SIG-M5 (cell line): ENCODE results near the gene ACAD11.
"Not testable (repeated sequence)": the region's sequence is repeated elsewhere in the genome, so short reads cannot be mapped to it uniquely, and the experiment has no call there.

Source experiments
- DNase-seq: peaks from one replicate; lab custom pipeline; 2025; lab: John Stamatoyannopoulos, UW

Gene ACAD11

DNA sequence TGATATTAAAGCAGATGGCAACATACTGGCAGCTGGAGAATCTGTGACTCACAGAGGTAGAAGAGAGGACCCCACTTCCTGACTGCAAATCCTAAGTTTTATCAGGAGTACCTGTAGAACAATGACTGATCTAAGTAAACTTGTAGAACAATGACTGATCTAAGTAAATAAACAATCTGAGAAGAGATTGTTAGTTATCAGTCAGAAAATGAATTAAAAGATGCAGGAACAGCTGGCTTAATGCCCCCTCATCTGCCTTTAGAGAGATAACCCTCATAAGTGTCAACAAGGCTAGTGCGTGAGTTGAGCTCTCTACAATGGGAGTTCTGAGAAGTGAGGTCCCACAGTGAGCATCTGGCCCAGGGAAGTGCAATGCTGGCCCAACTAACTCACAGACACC, 14.6 kb downstream of the ACAD11 start:
- no peak for DNase-seq

DNA sequence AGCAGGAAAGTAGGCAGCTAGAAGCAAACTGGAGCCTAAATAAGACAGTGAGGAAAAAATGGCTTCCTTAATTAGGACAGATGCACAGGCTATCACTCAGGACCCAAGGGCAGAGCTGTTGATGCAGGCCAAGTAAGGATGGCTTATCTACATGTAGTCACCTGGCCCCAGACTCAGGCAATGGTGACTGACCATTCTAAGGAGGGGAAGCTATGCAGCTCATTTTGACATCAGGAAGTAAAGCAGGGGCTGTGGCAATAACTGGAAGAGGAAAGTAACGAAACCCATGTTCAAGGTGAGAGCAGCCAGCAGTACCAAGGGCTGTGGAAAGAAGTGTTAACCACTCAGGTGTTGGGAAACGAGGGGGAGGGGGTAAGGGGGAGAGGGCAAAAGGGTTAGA, 16.2 kb downstream of the ACAD11 start:
- no peak for DNase-seq

DNA sequence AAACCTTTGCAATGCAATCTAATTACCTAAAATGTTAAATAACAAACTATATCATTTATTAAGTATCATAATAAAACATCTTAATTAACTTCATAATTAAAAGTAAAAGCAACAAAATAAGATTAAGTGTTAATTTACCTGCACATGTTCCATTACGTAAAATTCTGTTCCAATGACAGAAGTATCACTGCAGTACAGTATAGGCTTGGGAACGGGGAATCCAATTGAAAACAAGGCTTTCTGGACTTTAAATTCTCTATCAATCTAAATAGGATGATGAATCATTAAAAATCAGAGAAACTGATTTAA, 17.1 kb downstream of the ACAD11 start:
- DNase-seq: no peak

DNA sequence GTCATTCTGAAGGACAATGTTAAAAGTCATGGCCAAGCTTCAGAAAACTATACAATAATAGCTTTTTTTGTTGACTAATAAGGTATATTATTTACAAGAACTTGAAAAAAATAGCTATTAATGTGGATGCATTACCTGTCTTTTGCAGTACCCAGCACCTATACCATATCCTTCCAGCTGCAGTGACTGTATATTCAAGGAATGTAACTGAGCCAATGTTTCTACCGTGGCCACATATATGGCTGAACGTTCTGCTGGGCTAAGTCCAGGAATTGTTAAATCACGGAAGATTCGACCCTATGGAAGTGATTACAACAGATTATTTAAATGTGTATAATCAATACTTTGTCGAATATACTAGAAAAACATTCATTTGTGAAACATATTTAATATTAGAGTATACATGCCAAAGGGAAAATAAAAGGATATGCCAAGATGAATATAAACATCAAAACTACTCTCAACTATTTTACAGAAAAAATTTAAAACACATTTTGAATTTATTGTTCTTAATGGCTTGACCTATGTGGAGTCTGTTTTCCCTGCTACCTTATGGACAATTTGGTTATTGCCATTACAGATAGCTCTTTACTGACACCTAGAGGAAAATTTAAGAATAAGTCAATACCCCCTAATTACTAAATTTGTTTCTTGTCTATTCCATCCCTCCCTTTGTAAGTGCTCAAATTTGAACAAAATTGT, 17.6 kb downstream of the ACAD11 start:
- no peak for DNase-seq

DNA sequence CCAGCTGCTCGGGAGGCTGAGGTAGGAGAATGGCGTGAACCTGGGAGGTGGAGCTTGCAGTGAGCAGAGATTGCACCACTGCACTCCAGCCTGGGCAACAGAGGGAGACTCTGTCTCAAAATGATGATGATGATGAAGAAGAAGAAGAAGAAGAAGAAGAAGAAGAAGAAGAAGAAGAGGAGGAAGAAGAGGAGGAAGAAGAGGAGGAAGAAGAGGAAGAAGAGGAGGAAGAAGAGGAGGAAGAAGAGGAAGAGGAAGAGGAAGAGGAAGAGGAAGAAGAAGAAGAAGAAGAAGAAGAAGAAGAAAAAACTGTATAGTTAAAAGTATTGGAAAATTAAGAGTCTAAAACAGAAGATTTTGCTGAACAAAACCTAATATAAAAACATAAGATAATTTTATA, 18.2 kb downstream of the ACAD11 start:
- not testable (repeated sequence) for DNase-seq

DNA sequence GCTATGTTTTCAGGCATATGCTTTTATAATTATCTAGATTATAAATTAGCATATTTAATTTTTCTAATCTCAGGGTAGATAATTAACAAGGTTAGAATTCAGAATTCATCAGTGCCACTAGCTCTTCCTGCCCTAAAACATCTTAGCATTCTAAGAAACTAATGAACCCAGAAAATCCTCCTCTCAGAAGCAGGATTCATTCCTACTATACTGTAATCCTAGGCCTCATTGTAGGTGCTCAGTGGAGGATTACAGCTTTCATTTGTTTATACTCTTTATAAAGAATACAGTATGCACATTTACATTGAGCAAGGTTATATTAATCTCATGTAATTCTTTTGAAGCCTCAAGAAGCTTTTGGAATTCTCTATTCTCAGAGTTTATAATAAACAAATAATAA, 20.9 kb downstream of the ACAD11 start:
- DNase-seq: no peak

DNA sequence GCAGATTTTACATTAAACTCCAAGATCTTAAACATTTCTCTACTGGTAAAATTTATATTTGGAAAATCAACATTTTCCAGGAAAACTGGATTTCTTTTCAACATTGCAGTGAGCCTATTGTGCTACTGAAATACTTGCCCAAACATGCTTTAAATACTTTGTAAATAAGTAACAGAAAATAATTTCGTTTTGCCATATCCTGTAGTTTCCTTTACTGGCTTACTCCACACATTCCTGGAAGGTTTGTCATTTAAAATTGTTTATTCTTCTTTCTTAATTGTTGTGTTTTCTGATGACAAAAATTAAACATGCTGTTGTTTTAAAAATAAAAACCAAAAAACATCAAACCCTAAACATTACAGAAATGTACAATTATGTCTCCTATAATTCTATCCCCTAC, 22.0 kb downstream of the ACAD11 start:
- no peak for DNase-seq

DNA sequence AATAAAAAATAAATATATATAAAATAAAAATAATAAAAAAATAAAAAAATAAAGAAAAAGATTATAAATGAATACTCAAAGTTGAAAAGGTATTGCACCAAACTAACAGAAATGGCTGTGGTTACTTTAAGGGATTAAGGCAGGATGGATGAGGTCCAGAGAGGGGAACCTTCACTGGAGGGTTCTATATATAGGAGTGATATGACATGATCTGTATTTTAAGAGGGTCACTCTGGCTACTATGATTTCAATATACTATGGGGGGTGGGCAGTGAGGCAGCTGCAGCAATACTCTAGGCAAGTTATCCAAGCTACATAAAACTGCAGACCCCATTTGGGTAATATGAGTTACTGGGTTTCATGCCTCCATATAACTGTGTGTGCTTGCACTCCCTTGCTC, 24.6 kb downstream of the ACAD11 start:
- no peak for DNase-seq

DNA sequence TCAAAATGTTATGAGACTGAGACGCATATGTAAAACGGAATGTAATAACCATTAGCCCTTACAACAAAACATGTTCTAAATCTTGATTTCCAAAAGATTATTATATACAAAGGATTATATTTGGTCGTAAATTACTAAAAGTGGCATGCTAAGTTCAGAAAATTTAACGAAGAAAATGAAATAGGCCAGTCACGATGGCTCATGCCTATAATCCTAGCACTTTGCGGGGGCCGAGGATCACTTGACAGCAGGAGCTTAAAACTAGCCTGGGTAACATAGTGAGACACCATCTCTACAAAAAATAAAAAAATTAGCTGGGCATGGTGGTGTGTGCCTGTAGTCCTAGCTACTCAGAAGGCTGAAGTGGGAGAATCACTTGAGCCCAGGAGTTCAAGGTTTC, 29.0 kb downstream of the ACAD11 start:
- DNase-seq: no peak

DNA sequence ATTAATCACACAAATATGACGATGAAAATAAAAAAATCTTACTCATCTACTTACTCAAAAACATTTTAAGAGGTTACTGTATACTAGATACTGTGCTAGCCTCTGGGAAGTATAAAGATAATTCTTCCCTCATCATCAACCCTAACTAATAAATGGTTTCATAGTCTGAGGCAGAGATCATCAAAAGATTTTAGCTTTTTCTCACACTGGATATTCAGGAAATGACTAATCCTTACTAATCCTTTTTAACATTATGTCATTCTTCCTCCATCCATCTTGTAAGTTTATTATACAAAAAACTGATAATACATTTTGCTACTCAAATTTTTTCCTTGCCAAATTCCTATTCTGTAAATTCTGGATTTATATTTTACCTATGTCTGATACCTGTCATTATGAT, 29.7 kb downstream of the ACAD11 start:
- no peak for DNase-seq

DNA sequence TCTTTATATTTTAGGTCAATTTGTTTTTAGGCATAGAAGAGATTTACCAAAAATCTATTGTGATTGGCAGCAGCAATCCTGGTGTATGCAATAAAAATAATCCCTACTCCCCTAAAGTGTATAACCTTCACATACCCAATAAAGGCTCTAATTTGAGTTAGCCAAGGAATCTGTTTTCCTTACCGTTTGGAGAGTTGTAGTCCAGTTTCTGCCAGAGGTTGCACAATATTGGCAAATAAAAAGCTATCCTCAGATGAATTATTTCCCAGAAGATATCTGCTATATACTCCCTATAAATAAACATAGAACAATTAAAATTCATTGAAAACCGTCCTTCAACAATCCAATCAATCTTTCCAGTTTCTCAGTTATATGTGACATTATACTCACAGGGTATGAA, 31.5 kb downstream of the ACAD11 start:
- DNase-seq: no peak

DNA sequence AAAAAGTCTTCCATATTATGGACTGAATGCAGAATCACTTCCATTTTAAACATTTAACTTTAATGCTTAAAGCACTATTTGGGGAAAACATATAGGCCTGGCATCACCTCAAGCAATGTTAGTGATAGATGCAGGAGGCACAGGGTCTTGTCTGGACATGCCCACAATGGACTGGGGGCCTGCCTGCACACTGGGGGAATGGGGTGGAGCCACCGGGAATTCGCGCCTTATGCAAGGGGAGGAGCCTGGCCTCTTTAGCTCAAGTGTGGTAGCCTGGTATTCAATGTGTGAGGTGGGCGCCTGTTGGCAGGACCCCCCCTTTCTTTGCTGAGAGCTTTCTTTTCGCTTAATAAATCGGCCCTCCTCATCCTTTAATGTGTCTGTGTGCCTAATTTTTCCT, 32.7 kb downstream of the ACAD11 start:
- no peak for DNase-seq

DNA sequence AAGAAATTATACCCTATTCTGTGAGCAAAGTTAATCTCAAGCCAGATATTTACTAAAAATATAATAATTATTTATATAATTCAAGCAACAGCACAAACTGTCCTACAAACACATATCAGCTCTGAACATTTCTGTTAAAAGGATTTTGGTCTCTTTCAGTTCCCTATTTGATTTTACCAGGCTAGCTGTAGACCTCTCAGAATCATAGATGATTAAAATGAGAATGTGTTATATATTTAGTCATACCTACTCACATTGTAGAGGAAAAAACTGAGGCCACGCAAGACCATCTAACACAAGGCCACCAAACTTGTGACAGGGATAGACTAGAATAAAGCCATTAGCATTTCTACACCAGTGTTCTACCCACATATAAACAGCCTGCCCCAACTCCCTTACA, 34.0 kb downstream of the ACAD11 start:
- no peak for DNase-seq

DNA sequence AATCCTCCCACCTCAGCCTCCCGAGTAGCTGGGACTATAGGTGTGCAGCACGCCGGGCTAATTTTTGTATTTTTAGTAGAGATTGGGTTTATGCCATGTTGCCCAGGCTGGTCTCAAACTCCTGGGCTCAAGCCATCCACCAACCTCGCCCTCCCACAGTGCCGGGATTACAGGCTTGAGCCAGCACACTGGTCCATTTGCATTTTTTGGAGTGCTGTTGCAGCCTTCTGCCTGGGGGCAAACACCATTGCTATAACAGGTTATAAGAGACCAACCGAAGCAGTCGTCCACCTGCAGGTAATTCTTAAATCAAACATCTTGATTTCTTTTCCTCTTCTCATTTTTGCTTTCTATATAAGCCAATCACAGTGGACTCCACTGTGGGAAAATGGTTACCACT, 34.8 kb downstream of the ACAD11 start:
- no peak for DNase-seq

DNA sequence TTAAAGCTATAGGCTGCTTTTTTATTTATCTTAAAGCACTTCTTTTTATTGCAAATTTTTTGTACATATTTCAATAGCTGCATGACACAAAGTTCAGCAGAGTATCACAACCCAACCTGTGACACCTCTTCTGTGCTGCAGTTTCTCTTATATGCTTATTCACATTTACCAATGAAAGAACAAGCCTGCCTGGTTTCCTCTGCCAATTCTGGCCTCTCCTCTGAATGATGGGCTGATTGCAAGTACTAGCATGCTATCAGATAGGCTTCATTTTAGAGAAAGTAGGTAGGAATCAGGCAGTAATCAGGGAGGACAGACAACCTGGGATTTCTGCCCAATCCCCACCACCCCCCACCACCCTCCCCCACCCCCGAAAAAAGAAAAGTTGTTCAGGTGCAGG, 36.0 kb downstream of the ACAD11 start:
- DNase-seq: no peak

DNA sequence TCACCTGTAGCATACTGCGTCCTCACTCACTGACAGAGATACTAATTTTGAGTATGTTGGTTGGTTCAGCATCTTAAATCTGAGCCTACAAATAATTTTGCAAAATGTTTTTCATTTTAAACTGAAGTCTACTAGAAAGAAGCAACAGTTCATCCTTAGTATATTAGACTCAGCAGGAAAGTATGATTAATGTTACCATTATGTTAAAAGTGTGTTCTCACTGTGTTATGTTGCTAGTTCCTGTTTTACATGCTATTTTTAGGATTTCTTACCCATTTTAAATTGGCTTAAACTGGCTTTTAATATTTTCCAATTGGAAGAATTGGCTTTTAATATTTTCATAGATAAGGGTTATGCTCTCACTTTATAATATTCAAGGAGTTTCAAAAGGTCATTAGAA, 36.8 kb downstream of the ACAD11 start:
- no peak for DNase-seq

DNA sequence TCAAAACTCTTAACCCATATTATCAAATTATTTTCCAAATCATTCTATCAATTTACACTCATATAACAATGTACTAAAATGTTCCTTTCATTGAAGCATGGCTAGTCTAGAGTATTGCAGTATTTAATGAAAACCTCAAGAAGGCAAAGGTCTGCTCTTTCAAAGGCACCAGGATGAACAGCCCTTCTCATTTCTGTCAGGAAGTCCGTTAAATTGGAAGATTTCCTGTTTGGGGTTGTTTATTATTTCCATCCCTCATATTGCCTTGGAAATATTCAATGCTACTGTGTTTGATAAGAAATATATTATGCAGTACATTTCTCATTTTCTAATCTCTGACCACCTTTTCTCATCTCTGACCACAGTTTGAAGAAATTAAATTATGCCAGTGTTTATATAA, 37.5 kb downstream of the ACAD11 start:
- DNase-seq: no peak

DNA sequence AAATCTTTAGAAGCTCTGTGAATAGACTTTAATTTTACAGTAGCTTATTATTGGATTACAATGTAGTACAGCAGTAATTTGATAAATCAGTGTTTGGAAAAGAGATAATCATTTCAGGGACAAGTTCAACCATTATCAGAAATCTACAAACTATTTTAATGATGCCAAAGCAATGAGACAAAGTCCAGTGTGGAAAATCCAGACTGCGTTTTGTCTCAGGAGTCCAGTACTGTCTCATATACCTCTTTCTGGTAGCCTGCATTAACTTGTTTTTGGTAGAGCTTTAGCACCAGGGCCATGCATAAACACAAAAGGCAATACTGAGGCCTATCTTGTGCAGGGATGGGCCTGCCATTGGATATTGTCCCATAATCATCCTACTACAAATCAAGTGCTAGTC, 42.8 kb downstream of the ACAD11 start:
- no peak for DNase-seq

DNA sequence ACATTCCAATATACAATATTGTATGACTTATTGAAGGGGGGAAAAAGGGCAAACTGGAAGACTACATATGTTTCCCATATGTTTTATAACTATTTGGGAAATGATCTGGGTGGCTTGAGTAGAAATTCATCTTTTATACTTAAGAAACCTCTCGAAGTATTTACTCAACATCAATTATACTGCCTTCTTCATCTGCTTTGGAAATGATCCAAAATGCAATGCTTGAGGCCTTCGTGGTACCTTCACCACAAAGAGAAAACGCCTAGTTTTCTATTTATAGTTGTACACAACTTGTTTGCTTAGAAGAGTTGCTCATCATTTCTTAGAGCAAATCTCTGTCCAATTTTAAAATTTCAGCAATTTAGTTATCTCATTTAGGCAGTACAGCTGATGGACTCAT, 43.7 kb downstream of the ACAD11 start:
- no peak for DNase-seq

DNA sequence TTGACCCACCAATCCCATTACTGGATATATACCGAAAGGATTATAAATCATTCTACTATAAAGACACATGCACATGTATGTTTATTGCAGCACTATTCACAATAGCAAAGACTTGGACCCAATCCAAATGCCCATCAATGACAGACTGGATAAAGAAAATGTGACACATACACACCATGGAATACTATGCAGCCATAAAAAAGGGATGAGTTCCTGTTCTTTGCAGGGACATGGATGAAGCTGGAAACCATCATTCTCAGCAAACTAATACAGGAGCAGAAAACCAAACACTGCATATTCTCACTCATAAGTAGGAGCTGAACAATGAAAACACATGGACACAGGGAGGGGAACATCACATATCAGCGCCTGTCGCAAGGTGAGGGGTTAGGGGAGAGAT, 44.3 kb downstream of the ACAD11 start:
- DNase-seq: not testable (repeated sequence)

DNA sequence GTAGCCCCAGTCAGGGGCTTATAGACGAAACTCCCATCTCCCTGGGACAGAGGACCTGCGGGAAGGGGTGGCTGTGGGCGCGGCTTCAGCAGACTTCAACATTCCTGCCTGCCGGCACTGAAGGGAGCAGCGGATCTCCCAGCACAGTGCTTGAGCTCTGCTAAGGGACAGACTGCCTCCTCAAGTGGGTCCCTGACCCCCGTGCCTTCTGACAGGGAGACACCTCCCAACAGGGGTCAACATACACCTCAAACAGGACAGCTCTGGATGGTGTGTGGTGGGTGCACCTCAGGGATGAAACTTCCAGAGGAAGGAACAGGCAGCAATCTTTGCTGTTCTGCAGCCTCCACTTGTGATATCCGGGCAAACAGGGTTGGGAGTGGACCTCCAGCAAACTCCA, 53.0 kb downstream of the ACAD11 start:
- not testable (repeated sequence) for DNase-seq

DNA sequence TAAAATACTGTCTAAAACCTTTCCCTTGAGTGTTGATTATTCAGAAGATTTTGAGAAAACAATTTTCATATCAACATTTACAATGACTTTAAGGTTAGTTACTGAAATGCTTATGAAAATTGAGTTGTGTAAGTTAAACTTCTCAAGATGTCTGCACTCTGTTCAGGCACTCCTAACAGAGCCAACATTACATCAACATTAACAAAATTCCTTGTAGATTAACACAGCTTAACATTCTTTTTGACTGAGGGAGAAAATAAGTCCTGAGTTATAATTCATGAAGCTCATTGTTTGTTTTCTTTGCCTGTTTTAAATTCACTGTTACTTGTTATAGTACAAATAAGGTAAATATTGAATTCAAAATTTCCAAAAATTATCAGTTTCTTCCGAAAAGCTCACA, 53.5 kb downstream of the ACAD11 start:
- no peak for DNase-seq

DNA sequence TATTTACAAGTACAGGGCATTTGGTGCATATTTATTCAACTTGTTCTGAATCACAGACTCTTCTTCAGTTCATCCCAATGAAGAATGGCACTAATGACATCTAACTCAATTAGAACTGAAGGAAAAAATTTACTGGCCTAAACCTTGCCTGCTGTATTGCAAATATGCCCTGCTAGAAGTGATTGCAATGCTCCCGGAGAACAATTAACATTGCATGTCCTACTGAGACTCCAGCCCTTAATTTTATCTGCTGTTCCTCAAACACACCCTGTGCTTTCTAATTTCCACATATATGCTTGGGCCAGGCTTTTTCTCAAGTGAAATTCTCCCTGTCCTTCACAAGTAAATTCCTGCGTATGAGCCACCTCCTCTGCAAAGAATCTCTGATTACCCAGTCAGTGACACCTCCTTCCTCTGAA, 54.2 kb downstream of the ACAD11 start:
- DNase-seq: no peak

DNA sequence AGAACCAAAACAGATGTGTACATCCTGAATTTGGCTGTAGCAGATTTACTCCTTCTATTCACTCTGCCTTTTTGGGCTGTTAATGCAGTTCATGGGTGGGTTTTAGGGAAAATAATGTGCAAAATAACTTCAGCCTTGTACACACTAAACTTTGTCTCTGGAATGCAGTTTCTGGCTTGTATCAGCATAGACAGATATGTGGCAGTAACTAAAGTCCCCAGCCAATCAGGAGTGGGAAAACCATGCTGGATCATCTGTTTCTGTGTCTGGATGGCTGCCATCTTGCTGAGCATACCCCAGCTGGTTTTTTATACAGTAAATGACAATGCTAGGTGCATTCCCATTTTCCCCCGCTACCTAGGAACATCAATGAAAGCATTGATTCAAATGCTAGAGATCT, 59.0 kb downstream of the ACAD11 start:
- not testable (repeated sequence) for DNase-seq

DNA sequence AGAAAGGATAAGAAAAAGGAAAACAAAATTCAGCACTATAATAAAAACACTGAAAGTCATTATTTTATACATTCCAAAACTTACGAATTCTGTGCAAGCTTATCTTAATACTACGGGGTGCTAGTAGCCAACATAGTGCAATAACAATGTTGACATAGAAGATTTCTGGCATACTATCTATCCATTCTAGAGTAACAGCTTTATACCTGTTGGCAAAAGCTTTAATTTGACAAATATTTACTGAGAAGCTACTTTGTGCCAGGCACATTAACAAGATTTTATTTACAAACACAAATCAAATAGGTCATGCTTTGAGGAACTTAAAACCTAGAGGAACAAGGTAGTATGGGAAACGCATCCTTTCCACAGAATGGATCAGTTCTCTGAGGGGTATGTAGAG, 61.4 kb downstream of the ACAD11 start:
- no peak for DNase-seq
